Central memory CD4-positive, alpha-beta T cell (primary cell): ENCODE results near the gene WDR73.
"Not testable (repeated sequence)": the region's sequence is repeated elsewhere in the genome, so short reads cannot be mapped to it uniquely, and the experiment has no call there.

Experiments used
- DNase-seq: peaks from one replicate; pipeline ENCODE4 v3.0.0; 2022
- total RNA-seq, 3 experiments: gene quantifications; one replicate each; lab custom pipeline; 2026; lab: John Stamatoyannopoulos, UW

WDR73 gene
- 49.4 to 59.8 (median 49.9) reads per million in 3 experiments for total RNA-seq

GRCh38 chr15:84653910-84654688, at the start of gene WDR73:
Gene WDR73 (minus strand): TSS chr15:84654283. CDS start chr15:84654274, 9 bp downstream.
- DNase-seq = peak; percentile 96

GRCh38 chr15:84703808-84704207, 49.7 kb upstream of the WDR73 start:
- DNase-seq = no peak

- DNase-seq = no peak
These were observed 48.9 kb upstream of the WDR73 start for GRCh38 chr15:84702961-84703482.

GRCh38 chr15:84699538-84700191, 45.6 kb upstream of the WDR73 start:
- DNase-seq = no peak

GRCh38 chr15:84697236-84697990, 43.3 kb upstream of the WDR73 start:
- no peak for DNase-seq

GRCh38 chr15:84696757-84697156, 42.7 kb upstream of the WDR73 start:
- no peak for DNase-seq

- DNase-seq = no peak
These were observed 36.3 kb upstream of the WDR73 start for GRCh38 chr15:84690342-84690741.

- no peak for DNase-seq
These were observed 35.8 kb upstream of the WDR73 start for GRCh38 chr15:84689858-84690257.

GRCh38 chr15:84686446-84686845, 32.4 kb upstream of the WDR73 start:
- not testable (repeated sequence) for DNase-seq

- no peak for DNase-seq
These were observed 31.2 kb upstream of the WDR73 start for GRCh38 chr15:84685304-84685703.

- no peak for DNase-seq
These were observed 30.0 kb upstream of the WDR73 start for GRCh38 chr15:84684092-84684491.

GRCh38 chr15:84681831-84682230, 27.7 kb upstream of the WDR73 start:
- DNase-seq = peak; percentile 63

GRCh38 chr15:84671211-84671610, 17.1 kb upstream of the WDR73 start:
- DNase-seq = no peak

GRCh38 chr15:84669726-84670125, 15.6 kb upstream of the WDR73 start:
- no peak for DNase-seq

GRCh38 chr15:84668221-84668982, 14.3 kb upstream of the WDR73 start:
- DNase-seq = no peak

- DNase-seq = no peak
These were observed 12.3 kb upstream of the WDR73 start for GRCh38 chr15:84666373-84666772.

- no peak for DNase-seq
These were observed 6.9 kb upstream of the WDR73 start for GRCh38 chr15:84661001-84661400.

GRCh38 chr15:84659904-84660781, 6.1 kb upstream of the WDR73 start:
- no peak for DNase-seq

- no peak for DNase-seq
These were observed 4.8 kb upstream of the WDR73 start for GRCh38 chr15:84658788-84659411.

- peak; percentile 85 for DNase-seq
These were observed 4.2 kb upstream of the WDR73 start, which contains the start of gene NMB for GRCh38 chr15:84658080-84658787. Gene NMB (minus strand): TSS chr15:84658199. CDS start chr15:84658152, 47 bp downstream.
